GM12872 (cell line): ENCODE data around the gene AGER.

Experiments used
- CTCF ChIP-seq: IDR thresholded peaks from 3 replicates; pipeline ENCODE4 v1.5.1; 2011; ENCODE audit warnings: low read depth, mild to moderate bottlenecking, low read length, moderate library complexity; ENCODE audit not compliant: insufficient read depth

AGER gene

GRCh38 chr6:32137454-32137853, 46.6 kb downstream of the AGER start:
- TF ChIP-seq CTCF, result no peak

- no peak for TF ChIP-seq CTCF
Observed at GRCh38 chr6:32133786-32134185, 50.3 kb downstream of the AGER start.

- no peak for TF ChIP-seq CTCF
Observed at GRCh38 chr6:32132110-32132509, 51.9 kb downstream of the AGER start.

GRCh38 chr6:32131439-32131948, 52.6 kb downstream of the AGER start:
- TF ChIP-seq CTCF, result no peak
